Measurements from ENCODE around the gene FHL2.

The FHL2 gene

GRCh38 chr2:105421053-105421452 lies 22.2 kb upstream of the FHL2 start:
- no peak for DNase-seq

GRCh38 chr2:105418522-105418921 lies 19.7 kb upstream of the FHL2 start:
- no peak for DNase-seq

- DNase-seq: no peak
These were observed 19.1 kb upstream of the FHL2 start for GRCh38 chr2:105417857-105418436.

GRCh38 chr2:105416156-105416555 lies 17.3 kb upstream of the FHL2 start:
- DNase-seq: no peak

GRCh38 chr2:105415007-105415406 lies 16.2 kb upstream of the FHL2 start:
- no peak for DNase-seq

- DNase-seq: no peak
These were observed 14.4 kb upstream of the FHL2 start for GRCh38 chr2:105413206-105413605.

- no peak for DNase-seq
These were observed 13.7 kb upstream of the FHL2 start for GRCh38 chr2:105412584-105412983.

- DNase-seq: no peak
These were observed 13.0 kb upstream of the FHL2 start for GRCh38 chr2:105411720-105412407.

GRCh38 chr2:105410554-105410953 lies 11.7 kb upstream of the FHL2 start:
- DNase-seq: no peak

- no peak for DNase-seq
These were observed 10.9 kb upstream of the FHL2 start for GRCh38 chr2:105409717-105410116.

- DNase-seq: no peak
These were observed 9.3 kb upstream of the FHL2 start for GRCh38 chr2:105407946-105408743.

- no peak for DNase-seq
These were observed 7.4 kb upstream of the FHL2 start for GRCh38 chr2:105406221-105406620.

GRCh38 chr2:105405291-105405690 lies 6.4 kb upstream of the FHL2 start:
- DNase-seq: no peak

- DNase-seq: no peak
These were observed 5.9 kb upstream of the FHL2 start for GRCh38 chr2:105404736-105405135.

- DNase-seq: no peak
These were observed 5.2 kb upstream of the FHL2 start for GRCh38 chr2:105403783-105404698.

GRCh38 chr2:105403241-105403782 lies 4.5 kb upstream of the FHL2 start:
- DNase-seq: no peak

GRCh38 chr2:105402809-105403208 lies 4.0 kb upstream of the FHL2 start:
- DNase-seq: no peak

GRCh38 chr2:105401867-105402266 lies 3.0 kb upstream of the FHL2 start:
- no peak for DNase-seq

GRCh38 chr2:105400138-105400540 lies 1.3 kb upstream of the FHL2 start:
- no peak for DNase-seq

GRCh38 chr2:105399207-105399861 lies 483 bp upstream of the FHL2 start:
- DNase-seq: no peak

GRCh38 chr2:105397953-105398335 lies 907 bp downstream of the FHL2 start:
- no peak for DNase-seq

- no peak for DNase-seq
These were observed 1.7 kb downstream of the FHL2 start for GRCh38 chr2:105397025-105397722.

Data from activated gamma-delta T cell treated with Interleukin-2 at 50 U/mL for 16 hours (primary cell).